Gastroesophageal sphincter (tissue), 3 donors: ENCODE data around the gene SDK1.

Experiments
- EP300 ChIP-seq: sonication (generic); formaldehyde crosslinking; IDR thresholded peaks from one replicate; pipeline ENCODE4 v1.6.1; 2017; ENCODE audit warnings: antibody characterized with exemption, mild to moderate bottlenecking
- POLR2A ChIP-seq, 2 donors: fragments of 450-650 bp; IDR thresholded peaks; one replicate each; pipeline ENCODE4 v1.6.1; 2017; ENCODE audit warnings: antibody characterized with exemption in 2 of 2, mild to moderate bottlenecking in 2 of 2, moderate library complexity in 1 of 2
- POLR2AphosphoS5 ChIP-seq: sonication (generic); formaldehyde crosslinking; IDR thresholded peaks from one replicate; pipeline ENCODE4 v1.6.1; 2017; ENCODE audit warnings: antibody characterized with exemption
- TF ChIP-seq, protein P1 (sequence below), 4 experiments: fragments of 200-600 bp in 2 of 4; fragments of 450-650 bp in 2 of 4; sonication (generic) in 1 of 4; IDR thresholded peaks; one replicate each; pipeline ENCODE4 v1.5.1; 2017 to 2019; ENCODE audit warnings: antibody characterized with exemption in 4 of 4, mild to moderate bottlenecking in 2 of 4, moderate library complexity in 2 of 4

GRCh38 chr7:4277936-4278335 is 976.9 kb downstream of the SDK1 start:
- TF ChIP-seq, protein P1, sequence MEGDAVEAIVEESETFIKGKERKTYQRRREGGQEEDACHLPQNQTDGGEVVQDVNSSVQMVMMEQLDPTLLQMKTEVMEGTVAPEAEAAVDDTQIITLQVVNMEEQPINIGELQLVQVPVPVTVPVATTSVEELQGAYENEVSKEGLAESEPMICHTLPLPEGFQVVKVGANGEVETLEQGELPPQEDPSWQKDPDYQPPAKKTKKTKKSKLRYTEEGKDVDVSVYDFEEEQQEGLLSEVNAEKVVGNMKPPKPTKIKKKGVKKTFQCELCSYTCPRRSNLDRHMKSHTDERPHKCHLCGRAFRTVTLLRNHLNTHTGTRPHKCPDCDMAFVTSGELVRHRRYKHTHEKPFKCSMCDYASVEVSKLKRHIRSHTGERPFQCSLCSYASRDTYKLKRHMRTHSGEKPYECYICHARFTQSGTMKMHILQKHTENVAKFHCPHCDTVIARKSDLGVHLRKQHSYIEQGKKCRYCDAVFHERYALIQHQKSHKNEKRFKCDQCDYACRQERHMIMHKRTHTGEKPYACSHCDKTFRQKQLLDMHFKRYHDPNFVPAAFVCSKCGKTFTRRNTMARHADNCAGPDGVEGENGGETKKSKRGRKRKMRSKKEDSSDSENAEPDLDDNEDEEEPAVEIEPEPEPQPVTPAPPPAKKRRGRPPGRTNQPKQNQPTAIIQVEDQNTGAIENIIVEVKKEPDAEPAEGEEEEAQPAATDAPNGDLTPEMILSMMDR (IDR thresholded peaks at IDR 0.05), result no peak
- no peak for TF ChIP-seq POLR2AphosphoS5
- TF ChIP-seq POLR2A (IDR thresholded peaks at IDR 0.05), result no peak
- no peak for TF ChIP-seq EP300
